GM23338 (cell line): ENCODE data around the gene CTSC. TPM values are rescaled to one million over a fixed set of nuclear protein-coding genes. Genes with fewer than 3 reads are reported as not detected.

Experiments used
- ATAC-seq: fragments of 200-7000 bp; cut with Tn5 transposase; 3 replicates; pipeline ENCODE4 v1.9.1; 2020
- DNase-seq: peaks from one replicate; pipeline ENCODE4 v3.0.0-alpha.2; 2015; ENCODE audit warnings: low spot score
- H2AFZ ChIP-seq: fragments of 200-600 bp; sonication (generic); 2 replicates; pipeline ENCODE4 v1.8.0; 2016; ENCODE audit warnings: antibody characterized with exemption, mild to moderate bottlenecking, moderate library complexity
- H3F3A ChIP-seq: fragments of 200-600 bp; sonication (generic); replicated peaks from 2 replicates; pipeline ENCODE4 v1.8.0; 2017; ENCODE audit warnings: antibody characterized with exemption, mixed run types, low read depth
- H3K27ac ChIP-seq: fragments of 200-600 bp; sonication (generic); 2 replicates; pipeline ENCODE4 v1.6.1; 2016; ENCODE audit warnings: low read depth
- H3K27me3 ChIP-seq: fragments of 200-600 bp; sonication (generic); 2 replicates; pipeline ENCODE4 v1.8.0; 2016; ENCODE audit warnings: mild to moderate bottlenecking, mixed run types, moderate library complexity; ENCODE audit not compliant: insufficient read depth
- H3K36me3 ChIP-seq: fragments of 200-600 bp; sonication (generic); 2 replicates; pipeline ENCODE4 v1.8.0; 2016; ENCODE audit warnings: mild to moderate bottlenecking; ENCODE audit not compliant: insufficient read depth
- H3K4me1 ChIP-seq: fragments of 200-600 bp; sonication (generic); 2 replicates; pipeline ENCODE4 v1.8.0; 2016; ENCODE audit warnings: mild to moderate bottlenecking, moderate library complexity; ENCODE audit not compliant: insufficient read depth
- H3K4me2 ChIP-seq: fragments of 200-600 bp; sonication (generic); 2 replicates; pipeline ENCODE4 v1.7.1; 2017; ENCODE audit warnings: mixed run types
- H3K4me3 ChIP-seq: fragments of 200-600 bp; sonication (generic); 2 replicates; pipeline ENCODE4 v1.6.1; 2016; ENCODE audit warnings: mixed run types
- H3K79me2 ChIP-seq: fragments of 200-600 bp; sonication (generic); replicated peaks from 2 replicates; pipeline ENCODE4 v1.8.0; 2017; ENCODE audit warnings: mild to moderate bottlenecking; ENCODE audit not compliant: insufficient read depth
- H3K9me2 ChIP-seq: fragments of 200-600 bp; sonication (generic); 2 replicates; pipeline ENCODE4 v1.8.0; 2017; ENCODE audit not compliant: insufficient read depth
- H4K20me1 ChIP-seq: fragments of 200-600 bp; sonication (generic); replicated peaks from 2 replicates; pipeline ENCODE4 v1.8.0; 2017; ENCODE audit warnings: mild to moderate bottlenecking; ENCODE audit not compliant: insufficient read depth
- H3K27ac Mint-ChIP-seq: 2 replicates; pipeline ENCODE4 v1.8.0; 2020; ENCODE audit warnings: inconsistent platforms, mild to moderate bottlenecking, moderate library complexity, mixed read lengths
- H3K27me3 Mint-ChIP-seq: 3 replicates; pipeline ENCODE4 v1.8.0; 2022; ENCODE audit warnings: low read depth, mild to moderate bottlenecking, moderate library complexity, mixed read lengths, inconsistent platforms; ENCODE audit not compliant: insufficient read depth, poor library complexity
- H3K36me3 Mint-ChIP-seq: 3 replicates; pipeline ENCODE4 v1.8.0; 2021; ENCODE audit warnings: low read depth, mild to moderate bottlenecking, inconsistent platforms, moderate library complexity, mixed read lengths
- H3K4me1 Mint-ChIP-seq: 3 replicates; pipeline ENCODE4 v1.8.0; 2020; ENCODE audit warnings: mild to moderate bottlenecking, inconsistent platforms, mixed read lengths
- H3K4me3 Mint-ChIP-seq: 3 replicates; pipeline ENCODE4 v1.8.0; 2021; ENCODE audit warnings: moderate library complexity, mild to moderate bottlenecking, inconsistent platforms, mixed read lengths
- H3K9me3 Mint-ChIP-seq: 3 replicates; pipeline ENCODE4 v1.8.0; 2020; ENCODE audit warnings: moderate library complexity, mild to moderate bottlenecking, inconsistent platforms, mixed read lengths
- CREB1 ChIP-seq: fragments of 250-450 bp; sonication (Bioruptor Pico); IDR thresholded peaks from 2 replicates; pipeline ENCODE4 v1.5.0; 2020; ENCODE audit warnings: low read depth, mild to moderate bottlenecking, moderate library complexity
- CTCF ChIP-seq, 2 experiments: fragments of 200-600 bp in 1 of 2; sonication (generic) in 1 of 2; conservative IDR thresholded peaks; 2 replicates each; pipeline versions ENCODE4 v1.5.1 to v1.6.1; 2016 to 2017; ENCODE audit warnings: antibody characterized with exemption in 2 of 2, low read depth in 2 of 2, mild to moderate bottlenecking in 2 of 2, moderate library complexity in 1 of 2
- ETS1 ChIP-seq: IDR thresholded peaks from 2 replicates; pipeline ENCODE4 v1.6.1; 2016; ENCODE audit warnings: antibody characterized with exemption
- REST ChIP-seq: IDR thresholded peaks from one replicate; pipeline ENCODE4 v1.6.1; 2018; ENCODE audit warnings: antibody characterized with exemption; ENCODE audit not compliant: unreplicated experiment
- ZNF114 ChIP-seq: fragments of 250-450 bp; sonication (Bioruptor Pico); IDR thresholded peaks from 2 replicates; pipeline ENCODE4 v1.5.0; 2020; ENCODE audit warnings: mild to moderate bottlenecking, moderate library complexity
- ZNF462 ChIP-seq: fragments of 250-450 bp; sonication (Bioruptor Pico); IDR thresholded peaks from 2 replicates; pipeline ENCODE4 v1.5.0; 2020; ENCODE audit warnings: mild to moderate bottlenecking, moderate library complexity
- polyA plus RNA-seq: library from polyadenylated mRNA; unstranded; fragments of >200 nt; fragmentation: Nextera tagmentation; extraction: Ambion mirVana; gene quantifications from 2 replicates; pipeline ENCODE4 v1.2.1, GENCODE V29; 2016
- total RNA-seq: library from RNA; depleted of rRNA; stranded (reverse); fragments of >200 nt; shearing (Covaris generic); gene quantifications from 2 replicates; pipeline ENCODE4 v1.2.3, GENCODE V29; 2014

The CTSC gene
- total and polyA plus RNA-seq, 2 experiments from 2014 or later: 408 to 444 TPM

GRCh38 chr11:88259431-88259830 lies 78.1 kb downstream of the CTSC start (continued):
- TF ChIP-seq ZNF462 (CRISPR knock-in tag): no peak
- TF ChIP-seq ETS1: no peak
- TF ChIP-seq CTCF (conservative IDR thresholded peaks at IDR 0.05; ENCODE audit: low read depth in 2 of 2): no peak
- TF ChIP-seq CREB1 (CRISPR knock-in tag): no peak

GRCh38 chr11:88252208-88252607 lies 85.3 kb downstream of the CTSC start:
- Histone ChIP-seq H3K27ac (no peak overlapping the region), H3K36me3 (no peaks in the 10 kb centered on the region), H3K27me3 (no peaks in the 10 kb centered on the region), H3K4me2 (no peak overlapping the region), H4K20me1 (no peaks in the 10 kb centered on the region), H3K4me3 (no peak overlapping the region), H3K79me2 (no peaks in the 10 kb centered on the region), H3K9me2 (no peaks in the 10 kb centered on the region), H3F3A (no peaks in the 10 kb centered on the region), H3K4me1 (no peaks in the 10 kb centered on the region), H2AFZ (no peak overlapping the region)
- DNase-seq: no peak
- H3K27me3 Mint-ChIP-seq: no peaks in the 10 kb centered on the region
- H3K27ac Mint-ChIP-seq: no peak overlapping the region
- H3K4me3 Mint-ChIP-seq: no peak overlapping the region
- peaks cover 6% of the 10 kb centered on the region; the same call in 2 of the 3 replicates for H3K36me3 Mint-ChIP-seq
- no peak for ATAC-seq
- no peaks in the 10 kb centered on the region for H3K4me1 Mint-ChIP-seq
- peaks cover 13% of the 10 kb centered on the region for H3K9me3 Mint-ChIP-seq
- TF ChIP-seq ZNF114 (no peak), REST (no peak)
